Retinal pigment epithelial cell (primary cell): ENCODE results near the gene LLGL1.

Source experiments
- DNase-seq: peaks from one replicate; pipeline ENCODE4 v3.0.0-alpha.2; 2010; ENCODE audit warnings: low read depth
- H3K4me3 ChIP-seq: 2 replicates; pipeline ENCODE4 v1.5.1; 2011; ENCODE audit warnings: mild to moderate bottlenecking, low read length, control low read depth, moderate library complexity
- CTCF ChIP-seq: conservative IDR thresholded peaks from 2 replicates; pipeline ENCODE4 v1.5.1; 2011; ENCODE audit warnings: low read depth, low read length, control low read depth, inconsistent platforms

The LLGL1 gene

GRCh38 chr17:18259621-18260331 lies 34.3 kb downstream of the LLGL1 start:
- H3K4me3 ChIP-seq = peak overlapping the region; percentile 83
- no peak for DNase-seq
- no peak for TF ChIP-seq CTCF

- TF ChIP-seq CTCF = no peak
Measured at GRCh38 chr17:18260332-18261145, 35.1 kb downstream of the LLGL1 start, which contains the start of gene MIEF2. Gene MIEF2, plus strand, starts transcription at chr17:18260662. Its CDS starts 2,059 bp downstream, at chr17:18262721.

GRCh38 chr17:18261146-18261515 lies 35.7 kb downstream of the LLGL1 start:
- H3K4me3 ChIP-seq = peak overlapping the region; percentile 83
- TF ChIP-seq CTCF = no peak
- no peak for DNase-seq

More at GRCh38 chr17:18260332-18261145, 35.1 kb downstream of the LLGL1 start, which contains the start of gene MIEF2:
- DNase-seq = peak; percentile 79
- peak within 1 kb of the TSS; percentile 83 for H3K4me3 ChIP-seq

GRCh38 chr17:18261659-18262058 lies 36.2 kb downstream of the LLGL1 start:
- H3K4me3 ChIP-seq = peak overlapping the region; percentile 83
- DNase-seq = no peak
- TF ChIP-seq CTCF = no peak

GRCh38 chr17:18262111-18262510 lies 36.7 kb downstream of the LLGL1 start:
- no peak for DNase-seq
- H3K4me3 ChIP-seq = no peak overlapping the region
- TF ChIP-seq CTCF = no peak

- DNase-seq = no peak
- no peak for TF ChIP-seq CTCF
- H3K4me3 ChIP-seq = no peak overlapping the region
Measured at GRCh38 chr17:18262641-18263040, 37.2 kb downstream of the LLGL1 start.
